NCI-H82 treated with DMSO at 0.1 percent for 48 hours (cell line): ENCODE results near the gene SOBP.
A peak's percentile ranks its signal among the peaks of the same experiment; 100 is the strongest.

ENCODE experiments used
- DNase-seq: peaks from one replicate; lab custom pipeline; 2025; ENCODE audit not compliant: unreplicated experiment; lab: John Stamatoyannopoulos, UW

SOBP gene

DNA sequence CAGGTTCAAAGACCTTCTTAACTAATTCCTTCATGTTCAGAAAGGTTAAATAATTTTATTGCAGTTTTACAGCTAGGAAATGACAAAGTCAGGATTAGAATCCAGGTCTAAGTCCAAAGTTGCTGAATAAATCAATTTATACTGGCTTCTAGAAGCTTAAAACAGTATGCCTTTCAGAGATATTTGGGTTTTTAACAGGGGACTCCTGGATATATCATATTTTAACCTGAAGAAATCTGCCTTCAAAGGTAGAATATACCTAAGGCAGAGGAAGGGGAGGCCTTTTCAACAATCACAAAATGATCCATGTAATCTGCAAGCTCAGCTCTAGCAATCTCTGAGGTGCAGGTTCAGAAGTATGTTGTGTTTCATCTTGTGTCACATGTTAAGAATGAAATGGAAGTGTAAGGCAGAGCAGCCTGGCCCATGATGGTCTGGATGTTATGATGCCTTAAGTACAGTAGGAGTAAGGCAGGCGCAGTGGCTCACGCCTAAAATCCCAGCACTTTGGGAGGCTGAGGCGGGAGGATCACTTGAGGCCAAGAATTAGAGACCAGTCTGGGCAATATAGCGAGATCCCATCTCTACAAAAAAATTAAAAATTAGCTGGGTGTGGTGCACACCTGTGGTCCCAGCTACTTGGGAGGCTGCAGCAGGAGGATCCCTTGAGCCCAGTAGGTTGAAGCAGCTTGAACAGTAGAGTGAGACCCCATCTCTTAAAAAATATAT is 123.9 kb downstream of the SOBP start:
- no peak for DNase-seq

DNA sequence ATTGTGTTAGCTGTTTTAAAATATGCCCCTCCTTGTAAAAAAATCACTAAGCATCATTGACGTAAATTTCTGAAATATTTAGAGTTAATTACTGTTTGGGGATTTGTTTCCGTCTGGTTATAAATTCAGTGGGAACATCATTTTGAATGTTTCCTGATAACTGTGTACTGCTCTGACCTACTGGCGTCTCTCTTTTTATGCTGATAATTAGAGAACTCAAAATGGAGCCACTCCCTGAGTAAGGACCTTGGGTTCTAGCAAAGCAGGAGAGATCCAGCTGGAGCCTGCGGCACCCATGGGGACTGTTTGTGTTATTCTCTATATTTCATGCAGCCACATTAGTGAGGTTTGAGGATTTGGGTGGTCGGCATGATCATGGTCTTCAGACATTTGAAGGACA is 124.9 kb downstream of the SOBP start:
- no peak for DNase-seq

DNA sequence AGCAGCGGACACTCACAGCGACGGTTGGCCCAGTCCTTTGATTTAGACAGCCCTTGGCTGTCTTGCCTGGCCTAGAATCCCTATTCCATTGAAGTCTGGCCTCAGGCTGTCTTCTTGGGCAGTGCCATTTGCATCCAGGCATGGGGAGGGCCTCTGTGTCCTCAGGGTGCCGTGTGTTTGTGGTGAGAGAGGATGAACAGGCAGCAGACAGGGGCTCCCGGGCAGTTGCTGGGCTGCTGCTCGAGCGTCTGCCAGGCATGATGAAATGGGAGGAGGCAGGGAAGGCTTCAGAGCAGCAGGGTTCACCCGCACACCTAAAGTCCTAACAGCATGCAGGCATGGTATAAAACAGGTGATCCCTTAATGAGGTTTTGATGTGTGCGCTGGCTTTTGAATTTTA is 126.9 kb downstream of the SOBP start:
- DNase-seq: no peak

DNA sequence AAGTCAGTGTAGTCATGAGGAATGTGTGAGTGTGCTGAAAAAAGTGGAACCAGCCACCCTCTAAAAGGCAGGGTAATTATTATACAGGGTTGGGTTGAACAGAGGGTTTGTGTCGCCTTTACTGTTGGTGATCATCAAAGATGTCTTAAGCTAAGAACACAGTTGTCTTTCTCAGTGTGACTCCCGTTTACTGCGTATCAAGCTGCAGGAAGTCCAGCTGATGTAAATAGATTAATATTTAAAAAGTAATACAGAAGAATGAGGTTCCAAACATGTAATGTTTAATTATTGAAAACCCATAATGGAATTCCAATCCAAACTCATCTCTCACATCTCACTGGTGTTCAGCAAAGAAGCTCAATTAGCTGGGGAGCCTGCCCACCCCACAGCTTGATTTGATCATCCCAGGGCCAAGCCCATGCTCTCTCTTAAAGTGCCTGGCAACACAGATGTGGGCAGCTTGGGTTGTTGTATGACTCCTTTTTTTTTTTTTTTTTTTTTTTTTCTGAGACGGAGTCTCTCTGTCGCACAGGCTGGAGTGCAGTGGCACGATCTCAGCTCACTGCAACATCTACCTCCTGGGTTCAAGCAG is 127.5 kb downstream of the SOBP start:
- no peak for DNase-seq

DNA sequence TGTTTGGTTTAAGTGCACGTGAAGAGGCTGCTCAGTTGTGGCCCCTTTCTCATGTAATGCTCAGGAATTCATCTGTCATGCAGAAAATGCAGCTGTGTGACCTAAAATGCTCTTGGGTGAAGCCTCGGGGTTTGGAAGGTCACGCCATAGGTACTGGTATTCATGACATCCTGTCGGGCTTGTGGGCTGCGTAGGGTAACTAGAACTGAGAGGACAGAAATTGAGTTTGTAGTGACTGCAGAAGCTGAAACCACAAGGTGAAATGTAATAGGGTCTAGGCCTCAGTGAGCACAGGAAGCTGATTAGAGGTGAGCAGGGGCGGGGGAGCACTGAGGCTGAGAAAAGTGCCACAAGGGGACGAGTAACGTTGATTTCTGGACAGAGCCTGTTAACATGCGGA is 128.8 kb downstream of the SOBP start:
- no peak for DNase-seq

DNA sequence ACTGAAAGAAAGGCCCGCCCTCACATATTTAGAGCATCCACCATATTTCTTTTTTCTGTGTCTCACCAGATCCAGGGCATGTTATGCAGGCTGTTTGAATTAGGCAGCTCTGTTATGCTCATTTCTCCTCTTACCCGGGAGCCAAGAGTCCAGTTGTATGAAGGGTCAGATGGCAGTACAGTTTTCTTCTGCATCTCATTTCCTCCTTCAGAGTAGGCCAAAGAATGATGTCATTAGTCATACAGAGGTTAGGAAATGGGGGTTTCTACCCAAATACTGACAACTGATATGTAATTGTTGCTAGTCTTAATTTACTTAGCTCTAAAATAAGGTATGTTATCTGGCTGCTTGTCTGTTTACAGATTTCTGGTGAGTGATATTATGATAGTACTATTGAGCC is 130.8 kb downstream of the SOBP start:
- DNase-seq: no peak

DNA sequence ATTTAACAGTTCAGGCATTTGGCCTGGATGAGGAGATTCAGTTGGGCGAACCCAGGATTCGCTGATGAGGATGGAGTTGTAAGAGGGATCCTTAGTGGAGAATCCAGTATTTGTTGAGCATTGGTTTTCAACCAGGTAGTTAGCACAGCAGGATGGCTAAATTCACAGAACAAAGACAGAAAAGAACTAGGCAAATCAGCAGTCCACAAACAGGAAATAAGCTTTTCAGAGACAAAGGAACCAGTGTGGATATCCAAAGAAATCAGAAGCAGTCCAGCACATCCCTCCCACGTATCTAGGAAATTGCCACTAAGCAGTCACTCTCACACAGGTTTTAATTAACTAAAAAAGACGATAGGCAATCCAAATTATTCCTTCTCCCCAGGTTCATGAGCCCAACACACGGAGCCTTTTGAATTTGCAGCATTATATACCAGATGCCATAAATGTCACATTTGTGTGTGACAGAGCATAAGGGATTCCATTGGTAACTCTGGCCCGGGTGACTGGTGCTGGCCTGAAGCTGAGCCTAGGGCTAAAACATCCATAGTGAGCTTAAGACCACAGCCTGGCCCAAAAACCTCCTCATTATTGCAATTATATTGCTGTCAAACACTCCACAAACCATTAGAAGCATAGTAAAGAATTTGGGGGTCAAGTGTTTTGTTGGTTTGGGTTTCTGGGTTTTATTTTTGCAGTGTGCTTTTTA is 131.5 kb downstream of the SOBP start:
- DNase-seq: no peak

DNA sequence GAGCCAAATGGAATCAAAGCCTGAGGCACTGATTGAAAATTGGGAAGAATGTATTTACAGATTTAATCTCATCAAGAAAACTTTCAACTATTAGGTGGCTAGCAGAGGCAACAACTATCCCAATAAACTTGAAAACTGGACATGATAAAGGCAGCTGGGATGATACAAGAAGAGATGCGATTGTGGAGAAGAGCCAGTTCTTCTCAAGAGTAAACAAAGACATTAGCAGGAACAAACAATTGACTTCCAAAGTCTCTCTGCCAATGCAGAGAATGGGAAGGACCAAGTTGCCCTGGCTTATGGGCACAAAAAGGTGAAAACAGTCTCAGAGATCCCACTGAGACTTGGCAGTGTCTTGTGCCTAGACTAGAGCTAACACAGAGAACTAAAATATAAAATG is 132.4 kb downstream of the SOBP start:
- no peak for DNase-seq

DNA sequence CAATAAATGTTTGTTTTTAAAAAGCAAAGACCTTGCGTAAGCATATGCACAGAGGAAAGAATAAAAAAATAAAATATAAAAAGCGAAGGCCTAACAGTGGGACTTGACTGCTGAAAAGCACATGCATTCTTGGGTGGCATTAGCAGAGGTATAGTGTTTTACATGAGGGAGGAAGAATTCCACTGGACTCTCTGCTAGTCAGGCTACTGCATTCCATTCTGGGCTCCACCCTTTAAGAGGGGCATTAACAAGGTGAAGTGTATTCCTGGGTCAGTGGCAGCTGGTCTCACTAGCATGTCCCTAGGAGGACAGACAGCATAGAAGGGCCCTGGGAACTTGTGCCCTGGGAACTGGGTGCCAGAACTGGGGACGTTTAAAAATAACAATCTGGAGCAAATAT is 134.1 kb downstream of the SOBP start:
- DNase-seq: no peak

DNA sequence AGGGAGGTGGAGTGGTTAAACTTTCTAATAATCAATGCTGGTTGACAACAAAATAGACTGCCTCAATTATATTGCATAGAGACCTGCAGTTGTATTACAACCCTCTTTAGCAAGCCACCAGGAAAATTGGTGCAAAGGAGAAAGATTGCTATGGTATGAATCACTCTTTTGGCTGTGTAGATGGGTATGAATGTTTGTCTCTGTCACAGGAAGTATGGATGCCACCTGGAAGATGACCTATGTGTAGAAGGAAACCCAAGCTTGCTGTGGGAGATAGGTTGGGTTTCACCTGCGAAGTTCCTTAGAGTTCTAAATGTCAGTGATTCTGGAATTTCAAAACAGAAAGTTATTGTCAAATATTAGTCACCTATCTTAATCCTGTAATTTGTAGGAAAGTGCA is 134.6 kb downstream of the SOBP start:
- DNase-seq: no peak

DNA sequence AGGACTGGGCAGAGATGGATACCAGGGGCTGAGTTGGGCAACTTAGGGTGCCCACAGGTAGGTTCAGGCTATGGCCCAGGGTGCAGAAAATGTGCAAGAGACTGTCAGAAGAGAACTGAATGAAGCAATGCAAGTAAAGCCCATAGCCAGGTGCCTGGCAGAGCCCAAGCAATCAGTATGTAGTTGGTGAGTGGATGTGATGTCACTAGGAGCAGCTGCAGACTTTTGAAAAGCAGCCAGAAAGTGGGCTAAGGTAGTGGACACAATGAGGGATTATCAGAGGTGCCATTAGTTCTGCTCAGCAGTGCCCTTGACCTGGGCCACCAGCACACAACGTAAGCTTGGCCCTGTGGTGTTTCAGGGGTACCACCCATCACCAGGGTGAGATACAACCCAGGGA is 135.3 kb downstream of the SOBP start:
- no peak for DNase-seq

DNA sequence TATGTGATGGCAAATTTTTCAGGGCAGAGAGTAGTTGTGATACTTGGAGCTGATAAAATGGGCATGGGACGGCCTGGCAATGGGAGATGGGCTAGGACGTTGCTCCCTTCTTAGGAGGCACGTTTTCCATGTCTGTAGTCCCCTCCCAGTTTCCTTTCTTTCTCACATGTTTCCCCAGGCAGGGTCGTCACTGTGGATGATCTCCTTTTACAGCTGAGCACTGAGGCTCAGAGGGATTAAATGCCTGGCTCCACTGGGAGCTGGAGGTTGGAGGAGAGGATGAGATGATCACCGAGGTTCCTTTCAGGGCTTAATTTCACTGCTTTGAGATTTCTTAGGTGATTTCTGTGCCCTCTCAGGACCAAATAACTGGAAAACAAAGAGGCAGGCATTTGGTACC is 136.7 kb downstream of the SOBP start:
- DNase-seq: peak; percentile 7

DNA sequence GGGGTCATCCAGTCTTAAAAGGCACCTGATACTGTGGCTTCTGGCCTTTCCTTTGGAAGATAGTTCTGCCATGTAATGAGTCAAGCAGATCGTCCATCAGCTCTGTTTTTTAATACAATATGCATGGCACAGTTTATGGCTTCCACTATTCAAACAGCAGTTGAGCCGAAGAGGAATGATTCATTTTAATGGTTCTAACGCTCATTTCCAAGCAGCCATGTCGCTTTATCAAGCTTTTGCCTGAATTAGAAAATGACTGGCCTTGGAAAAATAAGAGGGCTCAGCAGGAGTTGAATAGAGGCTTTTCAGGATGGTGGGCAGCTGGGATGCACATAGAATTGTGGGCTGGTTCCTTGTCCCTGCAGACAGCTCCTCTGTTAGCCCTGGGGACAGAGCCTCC is 138.1 kb downstream of the SOBP start:
- DNase-seq: no peak

DNA sequence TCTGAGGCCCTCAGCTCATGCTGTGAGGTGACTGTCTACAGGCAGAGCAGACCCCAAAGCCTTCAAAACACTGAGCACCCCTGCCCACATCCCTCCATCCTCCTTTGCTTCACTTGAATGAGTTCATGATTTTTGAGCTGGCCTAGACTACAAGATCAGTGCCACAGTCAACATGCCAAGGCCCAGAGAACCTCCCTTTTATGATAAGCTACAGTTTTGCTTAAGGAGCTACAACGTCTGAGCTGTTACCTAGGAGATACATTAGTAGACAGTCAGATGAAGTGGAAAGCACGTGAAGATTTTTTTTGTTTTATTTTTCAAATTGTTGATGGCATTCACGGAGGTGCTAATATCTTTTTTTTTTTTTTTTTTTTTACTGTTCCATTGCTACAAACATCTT is 139.0 kb downstream of the SOBP start:
- DNase-seq: no peak

DNA sequence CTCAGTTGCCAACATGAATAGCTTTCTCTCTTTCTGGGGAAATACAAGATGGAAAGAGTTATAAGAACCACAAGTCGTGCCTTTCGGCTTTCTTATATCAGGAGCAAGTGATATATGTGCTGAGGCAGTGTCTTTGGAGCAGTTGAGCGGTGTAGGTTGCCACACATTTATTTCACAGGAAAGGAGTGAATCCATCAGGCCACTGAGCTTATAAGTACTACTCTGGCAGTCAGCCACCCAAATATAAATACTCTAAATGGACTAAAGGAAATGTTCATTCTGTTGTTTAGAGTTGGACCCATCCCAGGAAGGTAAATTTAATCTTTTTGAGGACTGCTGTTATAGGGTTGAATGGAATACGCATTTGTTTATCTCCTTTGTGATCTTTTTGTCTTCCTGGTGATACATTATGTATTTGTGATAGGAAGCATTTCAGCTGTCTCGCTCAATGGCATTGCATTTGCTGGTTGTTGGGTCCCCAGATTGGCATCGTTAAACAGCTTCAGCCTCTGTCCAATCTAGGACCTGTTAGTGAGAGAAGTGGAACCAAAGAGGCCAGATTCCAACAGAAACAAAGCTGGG is 139.7 kb downstream of the SOBP start:
- no peak for DNase-seq

DNA sequence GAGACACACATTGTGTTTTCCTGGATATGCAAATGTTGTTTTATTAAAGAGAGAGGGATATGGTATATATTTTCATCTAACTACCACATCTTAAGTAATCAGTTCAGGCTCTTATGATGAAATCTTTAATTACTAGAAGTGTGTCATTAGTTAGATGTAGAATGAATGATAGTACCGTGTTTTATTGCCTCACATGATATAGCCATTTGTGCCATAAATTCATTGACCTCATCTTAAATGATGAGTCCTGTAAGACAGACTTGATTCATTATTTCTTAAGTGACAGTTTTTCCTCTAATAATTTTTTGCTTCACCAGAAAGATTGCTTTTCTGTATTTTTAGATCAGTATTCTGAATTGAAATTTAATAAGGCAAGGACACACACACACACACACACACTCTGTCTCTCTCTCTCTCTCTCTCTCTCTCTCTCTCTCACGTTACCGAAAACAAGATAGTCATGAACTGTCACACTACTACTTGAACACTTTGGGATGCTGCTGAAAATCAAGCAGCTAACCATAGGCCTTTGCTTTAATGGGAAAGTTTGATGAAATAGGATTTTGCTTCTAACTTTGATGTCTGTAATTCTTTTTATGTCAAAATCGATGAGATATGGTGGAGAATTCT is 140.5 kb downstream of the SOBP start:
- DNase-seq: no peak

DNA sequence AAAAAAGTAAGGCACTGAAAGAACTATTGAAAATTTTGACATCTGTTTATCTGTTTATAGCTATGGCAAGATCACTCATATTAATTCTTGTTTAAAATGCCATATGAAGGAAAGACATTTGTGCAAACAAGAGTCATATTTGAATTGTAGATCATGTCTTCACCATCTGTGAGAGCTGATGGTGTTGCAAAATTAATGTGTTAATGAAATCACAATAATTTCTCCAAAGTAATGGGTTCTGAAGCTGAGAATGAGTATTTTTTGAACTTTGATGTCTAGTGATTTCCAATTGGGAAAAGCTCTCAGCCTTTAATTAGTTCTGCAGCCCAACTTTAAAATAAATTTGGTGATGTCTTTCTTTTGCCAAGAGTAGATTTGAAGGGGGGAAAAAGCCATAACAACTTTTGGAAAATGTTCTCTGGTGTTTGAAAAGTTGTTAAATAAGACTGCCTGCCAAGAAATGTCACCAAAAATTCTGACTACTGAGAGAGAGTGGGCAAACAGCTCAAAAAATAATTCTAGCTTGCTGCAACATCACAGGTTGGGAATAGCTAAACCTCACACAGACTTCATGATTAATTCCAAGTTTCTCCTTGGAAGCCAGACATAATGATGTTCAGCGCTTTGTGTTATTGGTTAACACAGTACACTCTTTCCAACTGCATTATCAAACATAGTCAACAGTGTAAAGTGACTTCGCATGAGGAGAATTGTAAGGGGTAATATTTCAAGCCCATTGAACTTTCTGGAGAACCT is 142.6 kb downstream of the SOBP start:
- DNase-seq: no peak

DNA sequence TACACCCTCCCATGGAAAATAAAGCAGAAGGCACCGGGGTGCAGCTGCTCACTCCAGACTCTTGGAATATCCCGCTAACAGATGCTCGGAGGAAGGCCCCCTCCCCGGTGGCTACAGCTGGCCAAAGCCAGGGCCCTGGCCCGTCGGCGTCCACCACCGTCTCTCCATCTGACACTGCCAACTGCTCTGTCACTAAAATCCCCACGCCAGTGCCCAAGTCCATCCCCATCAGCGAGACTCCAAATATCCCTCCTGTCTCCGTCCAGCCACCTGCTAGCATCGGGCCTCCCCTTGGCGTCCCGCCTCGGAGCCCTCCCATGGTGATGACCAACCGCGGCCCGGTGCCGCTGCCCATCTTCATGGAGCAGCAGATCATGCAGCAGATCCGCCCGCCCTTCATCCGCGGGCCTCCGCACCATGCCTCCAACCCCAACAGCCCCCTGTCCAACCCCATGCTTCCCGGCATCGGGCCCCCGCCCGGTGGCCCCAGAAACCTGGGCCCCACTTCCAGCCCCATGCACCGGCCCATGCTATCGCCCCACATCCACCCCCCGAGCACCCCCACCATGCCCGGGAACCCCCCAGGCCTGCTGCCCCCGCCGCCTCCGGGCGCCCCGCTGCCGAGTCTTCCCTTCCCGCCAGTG is 143.9 kb downstream of the SOBP start:
- no peak for DNase-seq

DNA sequence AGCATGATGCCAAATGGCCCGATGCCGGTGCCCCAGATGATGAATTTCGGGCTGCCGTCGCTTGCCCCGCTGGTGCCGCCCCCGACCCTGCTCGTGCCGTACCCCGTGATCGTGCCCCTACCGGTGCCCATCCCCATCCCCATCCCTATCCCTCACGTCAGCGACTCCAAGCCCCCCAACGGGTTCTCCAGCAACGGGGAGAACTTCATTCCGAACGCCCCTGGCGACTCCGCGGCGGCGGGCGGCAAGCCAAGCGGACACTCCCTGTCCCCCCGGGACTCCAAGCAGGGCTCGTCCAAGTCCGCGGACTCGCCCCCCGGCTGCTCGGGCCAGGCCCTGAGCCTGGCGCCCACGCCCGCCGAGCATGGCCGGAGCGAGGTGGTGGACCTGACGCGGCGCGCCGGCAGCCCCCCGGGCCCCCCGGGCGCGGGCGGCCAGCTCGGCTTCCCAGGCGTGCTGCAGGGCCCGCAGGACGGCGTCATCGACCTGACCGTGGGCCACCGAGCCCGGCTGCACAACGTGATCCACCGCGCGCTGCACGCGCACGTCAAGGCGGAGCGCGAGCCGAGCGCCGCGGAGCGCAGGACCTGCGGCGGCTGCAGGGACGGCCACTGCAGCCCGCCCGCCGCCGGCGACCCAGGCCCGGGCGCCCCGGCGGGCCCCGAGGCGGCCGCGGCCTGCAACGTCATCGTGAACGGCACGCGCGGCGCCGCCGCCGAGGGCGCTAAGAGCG is 144.6 kb downstream of the SOBP start:
- DNase-seq: no peak

DNA sequence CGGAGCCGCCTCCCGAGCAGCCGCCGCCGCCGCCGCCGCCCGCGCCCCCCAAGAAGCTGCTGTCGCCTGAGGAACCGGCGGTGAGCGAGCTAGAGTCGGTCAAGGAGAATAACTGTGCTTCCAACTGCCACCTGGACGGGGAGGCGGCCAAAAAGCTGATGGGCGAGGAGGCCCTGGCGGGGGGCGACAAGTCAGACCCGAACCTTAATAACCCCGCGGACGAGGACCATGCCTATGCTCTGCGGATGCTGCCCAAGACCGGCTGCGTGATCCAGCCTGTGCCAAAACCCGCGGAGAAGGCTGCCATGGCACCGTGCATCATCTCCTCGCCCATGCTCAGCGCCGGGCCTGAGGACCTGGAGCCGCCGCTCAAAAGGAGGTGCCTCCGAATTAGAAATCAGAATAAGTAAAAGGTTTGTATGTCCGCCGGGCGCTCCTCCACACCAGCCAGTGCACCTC is 145.2 kb downstream of the SOBP start:
- DNase-seq: no peak
